CD4-positive, alpha-beta memory T cell (primary cell): ENCODE data around the gene JARID2. TPM values are rescaled to one million over a fixed set of nuclear protein-coding genes. Genes with fewer than 3 reads are reported as not detected.
A peak's percentile ranks its signal among the peaks of the same experiment; 100 is the strongest.

Experiments
- CTCF ChIA-PET: fragments of 350-600 bp; sonication (Branson Sonifier 250); formaldehyde crosslinking; loops from one replicate; lab custom pipeline; 2021; ENCODE audit warnings: inconsistent platforms; ENCODE audit not compliant: partially characterized antibody; lab: Charles Lee
- POLR2A ChIA-PET: fragments of 350-600 bp; sonication (Branson Sonifier 250); formaldehyde crosslinking; loops from one replicate; lab custom pipeline; 2021; ENCODE audit not compliant: partially characterized antibody; lab: Charles Lee
- DNase-seq, 5 donors: peaks; one replicate each; pipeline versions ENCODE4 v3.0.0 to v3.0.0-alpha.2; 2020 to 2022; ENCODE audit warnings: mixed read lengths in 1 of 5
- H3K27ac ChIP-seq: one replicate; pipeline ENCODE4 v1.7.0; 2013; ENCODE audit warnings: low read depth, low read length
- H3K27me3 ChIP-seq: 2 replicates; pipeline ENCODE4 v1.7.0; 2013; ENCODE audit warnings: mild to moderate bottlenecking, low read length, moderate library complexity; ENCODE audit not compliant: insufficient read depth
- H3K36me3 ChIP-seq: 2 replicates; pipeline ENCODE4 v1.7.0; 2013; ENCODE audit warnings: mild to moderate bottlenecking, low read length, moderate library complexity; ENCODE audit not compliant: insufficient read depth
- H3K4me1 ChIP-seq: 2 replicates; pipeline ENCODE4 v1.7.0; 2013; ENCODE audit warnings: mild to moderate bottlenecking, low read length, moderate library complexity; ENCODE audit not compliant: insufficient read depth
- H3K4me3 ChIP-seq, 2 donors: one replicate each; pipeline ENCODE4 v1.7.0; 2013; ENCODE audit warnings: low read length in 2 of 2, mild to moderate bottlenecking in 1 of 2
- H3K9me3 ChIP-seq, 2 donors: one replicate each; pipeline ENCODE4 v1.7.0; 2013; ENCODE audit warnings: low read length in 2 of 2, control low read depth in 1 of 2; ENCODE audit not compliant: control insufficient read depth in 1 of 2
- H3K27ac Mint-ChIP-seq, 7 donors: one replicate each; pipeline ENCODE4 v1.8.0; 2020 to 2021; ENCODE audit warnings: mixed read lengths in 7 of 7, mild to moderate bottlenecking in 6 of 7, inconsistent platforms in 3 of 7, moderate library complexity in 3 of 7
- H3K27me3 Mint-ChIP-seq, 2 donors: one replicate each; pipeline ENCODE4 v1.8.0; 2020 to 2021; ENCODE audit warnings: mixed read lengths in 2 of 2
- H3K36me3 Mint-ChIP-seq, 2 donors: one replicate each; pipeline ENCODE4 v1.8.0; 2020 to 2021; ENCODE audit warnings: mixed read lengths in 2 of 2, inconsistent platforms in 1 of 2, mild to moderate bottlenecking in 1 of 2
- H3K4me1 Mint-ChIP-seq, 4 donors: one replicate each; pipeline ENCODE4 v1.8.0; 2020 to 2021; ENCODE audit warnings: mixed read lengths in 4 of 4, mild to moderate bottlenecking in 1 of 4
- H3K4me3 Mint-ChIP-seq, 8 donors: one replicate each; pipeline ENCODE4 v1.8.0; 2020 to 2021; ENCODE audit warnings: mixed read lengths in 8 of 8, mild to moderate bottlenecking in 7 of 8, moderate library complexity in 6 of 8, inconsistent platforms in 3 of 8
- H3K9me3 Mint-ChIP-seq, 8 donors: one replicate each; pipeline ENCODE4 v1.8.0; 2020 to 2021; ENCODE audit warnings: mixed read lengths in 8 of 8, mild to moderate bottlenecking in 5 of 8, inconsistent platforms in 3 of 8, moderate library complexity in 1 of 8
- intact Hi-C: fragments of 100-400 bp; cut with micrococcal nuclease; formaldehyde crosslinking; loops from one replicate; pipeline ENCODE4 v1.15.1; 2023
- polyA plus RNA-seq, 2 donors: library from polyadenylated mRNA; unstranded; fragments of 300-500 nt; fragmentation: Illumina TruSeq; gene quantifications; one replicate each; pipeline ENCODE4 v1.2.3, GENCODE V29; 2021
- total RNA-seq, 2 experiments: library from RNA; stranded (reverse); gene quantifications; one replicate each; pipeline ENCODE4 v1.2.3, GENCODE V29; 2021

The JARID2 gene
- total and polyA plus RNA-seq, 4 experiments from 2014 or later: 2.4 to 21.6 (median 16.0) TPM

DNA sequence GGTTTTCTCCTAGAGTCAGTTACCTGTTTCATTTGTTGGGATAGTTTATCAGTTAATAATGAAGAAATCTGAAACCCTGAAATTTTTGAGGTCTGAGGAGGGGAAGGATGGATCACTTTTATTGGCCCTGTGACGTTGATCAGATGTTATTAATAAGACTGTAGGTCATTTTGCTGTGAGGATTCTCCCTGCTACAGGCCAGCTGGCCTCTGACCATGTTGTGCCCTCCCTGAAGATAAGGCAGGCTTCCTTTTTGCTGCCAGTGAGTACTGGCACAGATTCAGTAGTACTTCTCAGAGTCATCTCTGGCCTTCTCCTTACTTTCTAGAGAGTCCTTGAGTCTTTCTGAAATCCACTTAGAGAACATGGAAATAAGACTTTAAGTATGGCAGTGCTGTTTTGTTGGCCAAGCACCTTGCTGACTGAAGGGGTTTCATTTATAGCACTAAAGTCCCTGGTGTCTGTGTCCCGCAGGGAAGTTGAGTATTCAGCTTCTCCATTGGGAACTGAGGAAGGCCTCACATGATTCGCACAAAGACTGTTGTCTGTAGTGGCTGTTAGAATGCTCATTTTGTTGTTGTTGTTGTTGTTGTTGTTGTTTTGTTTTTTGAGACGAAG, 214.3 kb downstream of the JARID2 start:
- Histone ChIP-seq H3K9me3 (no peaks in the 10 kb centered on the region), H3K36me3 (no peaks in the 10 kb centered on the region), H3K27ac (no peak overlapping the region), H3K4me3 (no peak overlapping the region), H3K4me1 (peaks cover 13% of the 10 kb centered on the region), H3K27me3 (no peaks in the 10 kb centered on the region)
- H3K4me1 Mint-ChIP-seq: peaks cover 43 to 57% (median 50%) of the 10 kb centered on the region in 4 donors
- H3K27me3 Mint-ChIP-seq: no peaks in the 10 kb centered on the region
- H3K4me3 Mint-ChIP-seq: no peak overlapping the region
- intact Hi-C loops: no loop called here
- H3K9me3 Mint-ChIP-seq: peaks cover 0 to 2% (median 0%) of the 10 kb centered on the region in 8 donors
- CTCF ChIA-PET: no interaction called here
- POLR2A ChIA-PET: no interaction called here
- no peak for DNase-seq
- H3K27ac Mint-ChIP-seq: peak overlapping the region in 1 of 7 donors; percentile 11
- H3K36me3 Mint-ChIP-seq: peaks cover 0 to 10% of the 10 kb centered on the region in 2 donors

DNA sequence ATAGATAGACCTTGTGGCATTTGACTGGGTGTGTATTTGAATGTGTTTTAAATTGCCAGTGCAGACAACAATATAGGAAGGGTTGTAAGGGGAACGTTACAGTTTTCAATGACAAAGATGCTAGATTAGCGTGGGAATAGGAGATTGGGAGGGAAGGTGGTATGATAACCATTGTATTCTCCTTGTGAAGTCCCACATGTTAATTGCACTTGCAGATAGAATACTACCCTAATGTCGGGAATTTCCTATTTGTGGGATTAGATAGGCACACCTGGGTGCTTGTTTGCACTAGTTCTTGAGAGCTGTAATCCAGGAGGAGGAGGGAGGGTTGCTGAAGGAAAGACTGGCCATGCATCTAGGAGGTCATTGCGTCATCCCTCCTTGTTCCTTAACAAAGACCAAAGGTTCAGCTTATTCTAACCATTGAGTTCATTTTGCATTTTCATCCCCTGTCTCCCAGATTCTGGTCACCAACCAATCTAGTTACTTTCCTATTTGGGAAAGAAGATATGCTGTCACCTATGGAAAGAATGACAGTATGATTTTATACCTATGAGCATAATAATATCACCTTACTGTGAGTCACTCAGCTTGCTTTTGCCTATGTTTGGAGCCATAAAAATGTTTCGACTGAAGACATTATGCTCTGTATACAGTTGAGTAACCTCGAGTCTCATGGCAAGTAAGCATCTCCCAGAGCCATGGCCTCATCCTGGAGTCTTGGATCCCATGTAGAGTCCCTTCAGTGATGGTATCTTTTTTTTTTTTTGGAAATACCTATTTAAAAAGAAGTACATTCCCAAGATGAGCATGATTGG, 215.5 kb downstream of the JARID2 start:
- H3K4me1 Mint-ChIP-seq: peaks cover 40 to 52% (median 48%) of the 10 kb centered on the region in 4 donors
- CTCF ChIA-PET: no interaction called here
- Histone ChIP-seq H3K27ac (no peak overlapping the region), H3K4me1 (peaks cover 13% of the 10 kb centered on the region), H3K4me3 (no peak overlapping the region), H3K9me3 (no peaks in the 10 kb centered on the region), H3K36me3 (no peaks in the 10 kb centered on the region), H3K27me3 (no peaks in the 10 kb centered on the region)
- peaks cover 0 to 8% of the 10 kb centered on the region in 2 donors for H3K36me3 Mint-ChIP-seq
- DNase-seq: no peak
- H3K27ac Mint-ChIP-seq: no peak overlapping the region
- intact Hi-C loops: no loop called here
- H3K4me3 Mint-ChIP-seq: no peak overlapping the region
- no peaks in the 10 kb centered on the region for H3K9me3 Mint-ChIP-seq
- POLR2A ChIA-PET: no interaction called here
- no peaks in the 10 kb centered on the region for H3K27me3 Mint-ChIP-seq

DNA sequence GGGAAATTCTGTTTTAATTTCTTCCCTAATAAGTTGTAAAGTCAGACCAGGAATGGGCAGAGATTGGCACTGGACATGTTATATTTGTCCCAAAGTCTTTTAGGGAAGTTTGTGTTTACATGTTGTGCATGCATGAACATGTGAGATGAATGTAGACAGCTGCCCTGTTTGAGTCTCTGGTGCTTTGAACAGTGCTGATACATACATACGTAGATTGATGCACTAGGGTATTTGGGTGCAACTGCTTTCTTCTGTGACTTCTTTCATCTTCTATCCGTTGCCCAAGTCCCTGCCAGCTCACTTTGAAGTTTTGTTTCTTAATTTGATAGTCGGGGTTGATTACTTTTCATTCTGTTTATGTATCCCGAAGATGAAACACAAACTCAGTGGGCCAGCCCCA, 216.4 kb downstream of the JARID2 start:
- intact Hi-C loops: no loop called here
- CTCF ChIA-PET: interaction anchor here (1.1 to 2.2 kb wide), 3 partner anchors 14 to 1333 kb away, joined by 3 to 8 read pairs (median 6); no protein-coding TSS in a partner anchor
- Mint-ChIP-seq H3K4me3 (no peak overlapping the region), H3K4me1 (peaks cover 39 to 52% (median 43%) of the 10 kb centered on the region in 4 donors), H3K36me3 (peaks cover 6% of the 10 kb centered on the region in 2 donors), H3K9me3 (no peaks in the 10 kb centered on the region), H3K27me3 (no peaks in the 10 kb centered on the region), H3K27ac (peak overlapping the region in 1 of 7 donors; percentile 44)
- H3K4me3 ChIP-seq: no peak overlapping the region
- no peaks in the 10 kb centered on the region for H3K9me3 ChIP-seq
- H3K27me3 ChIP-seq: no peaks in the 10 kb centered on the region
- H3K4me1 ChIP-seq: peaks cover 13% of the 10 kb centered on the region
- no peak for DNase-seq
- no peak overlapping the region for H3K27ac ChIP-seq
- POLR2A ChIA-PET: no interaction called here
- no peaks in the 10 kb centered on the region for H3K36me3 ChIP-seq

DNA sequence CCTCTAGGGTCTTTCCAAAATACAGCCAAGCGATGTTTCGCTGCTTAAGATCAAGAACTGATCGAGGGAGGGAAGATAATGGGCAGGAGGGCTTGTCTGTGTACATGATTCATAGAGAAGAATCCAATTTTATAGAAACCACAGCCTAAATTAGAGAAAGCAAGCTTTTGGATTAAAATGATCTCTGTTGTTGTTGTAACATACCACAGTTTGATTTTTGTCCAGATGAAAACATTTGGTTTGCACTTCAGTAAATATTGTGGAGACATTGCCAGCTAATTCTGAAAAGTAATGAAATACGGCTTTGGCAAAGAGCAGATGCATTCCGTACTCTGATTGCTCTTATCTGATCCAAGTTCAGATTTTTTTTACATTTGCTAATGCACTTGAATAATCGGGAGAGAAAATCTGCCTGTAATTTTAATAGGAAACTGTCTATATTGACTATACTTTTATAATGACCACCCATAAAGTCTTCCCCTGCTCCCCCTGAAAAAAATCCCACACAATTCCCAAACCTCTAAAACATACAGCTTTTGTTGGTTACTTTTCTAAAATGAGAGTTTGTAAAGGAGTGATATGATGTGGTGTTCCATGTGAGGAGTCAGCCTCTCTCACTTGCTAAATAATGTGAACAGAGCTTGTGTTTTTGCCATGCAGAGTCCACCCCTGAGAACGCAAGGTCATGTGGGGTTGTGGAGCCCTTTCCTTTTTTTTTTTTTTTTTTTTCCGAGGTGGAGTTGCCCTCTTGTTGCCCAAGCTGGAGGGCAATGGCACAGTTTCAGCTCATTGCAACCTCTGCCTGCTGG, 217.1 kb downstream of the JARID2 start:
- ChIA-PET POLR2A (no interaction called here), CTCF (interaction anchor here (0.7 to 3.1 kb wide), 9 partner anchors 8 to 1333 kb away, joined by 3 to 17 read pairs (median 4); no protein-coding TSS in a partner anchor)
- intact Hi-C loops: no loop called here
- Histone ChIP-seq H3K27ac (no peak overlapping the region), H3K27me3 (no peaks in the 10 kb centered on the region), H3K4me3 (no peak overlapping the region), H3K9me3 (no peaks in the 10 kb centered on the region), H3K4me1 (peaks cover 13% of the 10 kb centered on the region), H3K36me3 (no peaks in the 10 kb centered on the region)
- Mint-ChIP-seq H3K36me3 (peaks cover 6 to 7% of the 10 kb centered on the region in 2 donors), H3K27ac (peak overlapping the region in 1 of 7 donors; percentile 44), H3K4me1 (peaks cover 38 to 50% (median 42%) of the 10 kb centered on the region in 4 donors), H3K9me3 (no peaks in the 10 kb centered on the region), H3K27me3 (no peaks in the 10 kb centered on the region), H3K4me3 (no peak overlapping the region)
- DNase-seq: no peak

DNA sequence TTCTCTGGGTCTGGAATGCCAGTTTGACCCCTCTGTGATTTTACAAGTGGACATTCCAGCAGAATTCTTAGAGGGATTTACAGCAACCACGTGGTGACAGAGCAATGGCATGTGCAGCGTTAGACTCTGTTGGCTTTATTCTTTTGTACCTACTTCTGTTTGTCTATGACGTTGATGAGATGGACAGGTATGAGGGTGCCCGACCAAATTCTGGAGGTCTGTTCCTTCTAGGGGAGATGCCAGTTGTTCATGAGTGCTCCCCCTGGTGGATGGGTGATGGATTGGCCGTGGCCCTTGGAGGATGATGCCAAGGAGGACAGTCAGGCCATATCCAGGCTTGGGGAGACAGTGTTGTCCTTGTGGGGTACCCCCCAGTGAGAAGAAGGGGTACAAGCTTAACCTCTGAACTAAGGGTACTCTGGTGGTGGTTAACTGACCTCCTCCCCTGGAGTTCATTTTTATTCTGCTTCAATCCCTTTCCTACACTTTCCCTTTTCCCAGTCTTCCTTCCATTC, 218.4 kb downstream of the JARID2 start:
- Histone ChIP-seq H3K4me1 (peaks cover 13% of the 10 kb centered on the region), H3K27ac (no peak overlapping the region), H3K4me3 (no peak overlapping the region), H3K36me3 (peaks cover 8% of the 10 kb centered on the region), H3K9me3 (no peaks in the 10 kb centered on the region), H3K27me3 (no peaks in the 10 kb centered on the region)
- no peaks in the 10 kb centered on the region for H3K27me3 Mint-ChIP-seq
- peaks cover 15 to 17% of the 10 kb centered on the region in 2 donors for H3K36me3 Mint-ChIP-seq
- POLR2A ChIA-PET: no interaction called here
- H3K4me3 Mint-ChIP-seq: no peak overlapping the region
- peaks cover 32 to 41% (median 35%) of the 10 kb centered on the region in 4 donors for H3K4me1 Mint-ChIP-seq
- intact Hi-C loops: loop anchor here (2.0 kb wide), 2 partner anchors 215 to 1253 kb away; no protein-coding TSS in a partner anchor
- peak; percentile 34 to 56 (median 52) for DNase-seq
- no peak overlapping the region for H3K27ac Mint-ChIP-seq
- no peaks in the 10 kb centered on the region for H3K9me3 Mint-ChIP-seq
- CTCF ChIA-PET: interaction anchor here (0.5 to 3.1 kb wide), 11 partner anchors 8 to 1335 kb away, joined by 3 to 17 read pairs (median 5); no protein-coding TSS in a partner anchor

DNA sequence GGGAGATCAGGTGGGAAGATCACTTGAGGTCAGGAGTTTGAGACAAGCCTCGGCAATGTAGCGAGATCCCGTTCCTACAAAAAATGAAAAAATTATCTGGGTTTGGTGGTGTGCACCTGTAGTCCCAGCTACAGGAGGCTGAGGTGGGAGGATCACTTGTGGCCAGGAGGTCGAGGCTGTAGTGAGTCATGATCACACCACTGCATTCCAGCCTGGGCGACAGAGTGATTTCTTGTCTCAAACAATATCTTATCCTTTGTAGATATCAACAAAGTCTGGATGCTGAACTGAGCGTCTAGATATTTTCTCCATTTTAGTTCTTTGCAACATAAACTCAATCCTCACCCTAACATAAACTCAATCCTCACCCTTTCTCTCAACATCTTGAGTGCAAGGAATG, 219.3 kb downstream of the JARID2 start:
- Mint-ChIP-seq H3K27ac (no peak overlapping the region), H3K4me1 (peaks cover 27 to 35% (median 29%) of the 10 kb centered on the region in 4 donors), H3K4me3 (no peak overlapping the region), H3K36me3 (peaks cover 12 to 17% of the 10 kb centered on the region in 2 donors), H3K27me3 (no peaks in the 10 kb centered on the region), H3K9me3 (no peaks in the 10 kb centered on the region)
- CTCF ChIA-PET: interaction anchor here (3.1 kb wide), 1 partner anchor 1254 kb away, joined by 17 read pairs; no protein-coding TSS in a partner anchor
- intact Hi-C loops: loop anchor here (2.0 kb wide), 2 partner anchors 216 to 1254 kb away; no protein-coding TSS in a partner anchor
- Histone ChIP-seq H3K9me3 (no peaks in the 10 kb centered on the region), H3K4me1 (peaks cover 13% of the 10 kb centered on the region), H3K4me3 (no peak overlapping the region), H3K27ac (no peak overlapping the region), H3K36me3 (peaks cover 12% of the 10 kb centered on the region), H3K27me3 (no peaks in the 10 kb centered on the region)
- POLR2A ChIA-PET: no interaction called here
- no peak for DNase-seq
